Measurements from ENCODE around the gene ATP5F1E.
A peak's percentile ranks its signal among the peaks of the same experiment; 100 is the strongest.

Gene ATP5F1E

GRCh38 chr20:59032023-59032712 lies at the start of gene ATP5F1E:
TSS of gene ATP5F1E (minus strand) at chr20:59032335. CDS start at chr20:59032251, 84 bp downstream.
- peak; percentile 94 for DNase-seq

- no peak for DNase-seq
These were observed 48.9 kb upstream of the ATP5F1E start for GRCh38 chr20:59081036-59081435.

GRCh38 chr20:59078231-59078630 lies 46.1 kb upstream of the ATP5F1E start:
- no peak for DNase-seq

- no peak for DNase-seq
These were observed 45.6 kb upstream of the ATP5F1E start for GRCh38 chr20:59077705-59078104.

GRCh38 chr20:59075934-59076508 lies 43.9 kb upstream of the ATP5F1E start:
- no peak for DNase-seq

- no peak for DNase-seq
These were observed 42.3 kb upstream of the ATP5F1E start for GRCh38 chr20:59074456-59074855.

- DNase-seq, result no peak
These were observed 41.4 kb upstream of the ATP5F1E start for GRCh38 chr20:59073582-59073981.

- DNase-seq, result no peak
These were observed 39.1 kb upstream of the ATP5F1E start for GRCh38 chr20:59071216-59071615.

GRCh38 chr20:59069026-59069425 lies 36.9 kb upstream of the ATP5F1E start:
- no peak for DNase-seq

GRCh38 chr20:59068534-59068933 lies 36.4 kb upstream of the ATP5F1E start:
- no peak for DNase-seq

- DNase-seq, result no peak
These were observed 32.1 kb upstream of the ATP5F1E start for GRCh38 chr20:59064214-59064722.

- no peak for DNase-seq
These were observed 31.5 kb upstream of the ATP5F1E start for GRCh38 chr20:59063358-59064213.

- no peak for DNase-seq
These were observed 29.9 kb upstream of the ATP5F1E start for GRCh38 chr20:59062081-59062480.

GRCh38 chr20:59055302-59055701 lies 23.2 kb upstream of the ATP5F1E start:
- peak; percentile 38 for DNase-seq

- DNase-seq, result no peak
These were observed 19.6 kb upstream of the ATP5F1E start for GRCh38 chr20:59051666-59052185.

GRCh38 chr20:59050437-59050836 lies 18.3 kb upstream of the ATP5F1E start:
- DNase-seq, result no peak

- no peak for DNase-seq
These were observed 16.5 kb upstream of the ATP5F1E start for GRCh38 chr20:59048681-59049030.

GRCh38 chr20:59047938-59048680 lies 16.0 kb upstream of the ATP5F1E start:
- no peak for DNase-seq

- DNase-seq, result no peak
These were observed 14.7 kb upstream of the ATP5F1E start for GRCh38 chr20:59046862-59047261.

- no peak for DNase-seq
These were observed 12.7 kb upstream of the ATP5F1E start for GRCh38 chr20:59044796-59045195.

GRCh38 chr20:59044295-59044694 lies 12.2 kb upstream of the ATP5F1E start:
- DNase-seq, result no peak

GRCh38 chr20:59043698-59044097 lies 11.6 kb upstream of the ATP5F1E start:
- DNase-seq, result no peak

All from hematopoietic multipotent progenitor cell treated with erythropoietin and hydrocortisone succinate and interleukin-3 and kit ligand, for 8 days (in vitro differentiated cells).